Fibroblast of peridontal ligament (primary cell): ENCODE measurements around the gene CTRL.

Experiments
- DNase-seq: peaks from one replicate; pipeline ENCODE4 v3.0.0-alpha.2; 2010; ENCODE audit errors: extremely low read depth

CTRL gene

DNA sequence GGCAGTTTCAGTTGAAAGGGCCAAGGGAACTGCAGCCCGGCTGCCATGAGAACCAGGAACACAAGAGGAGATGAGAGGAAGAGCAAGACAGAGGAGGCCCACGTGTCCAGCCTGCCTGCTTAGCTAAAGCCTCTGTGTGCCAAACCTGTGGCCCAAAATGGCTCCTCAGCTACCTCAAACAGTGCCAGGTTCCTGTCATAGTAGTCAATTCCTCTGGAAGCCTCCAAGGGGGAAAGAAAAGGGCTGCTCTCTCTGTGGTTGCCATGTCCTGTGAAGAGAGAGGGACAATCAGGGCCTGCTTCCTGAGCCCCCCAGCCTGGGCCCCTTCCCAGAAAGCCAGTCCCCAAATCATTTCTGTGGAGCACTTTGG is 31.6 kb upstream of the CTRL start:
- no peak for DNase-seq

DNA sequence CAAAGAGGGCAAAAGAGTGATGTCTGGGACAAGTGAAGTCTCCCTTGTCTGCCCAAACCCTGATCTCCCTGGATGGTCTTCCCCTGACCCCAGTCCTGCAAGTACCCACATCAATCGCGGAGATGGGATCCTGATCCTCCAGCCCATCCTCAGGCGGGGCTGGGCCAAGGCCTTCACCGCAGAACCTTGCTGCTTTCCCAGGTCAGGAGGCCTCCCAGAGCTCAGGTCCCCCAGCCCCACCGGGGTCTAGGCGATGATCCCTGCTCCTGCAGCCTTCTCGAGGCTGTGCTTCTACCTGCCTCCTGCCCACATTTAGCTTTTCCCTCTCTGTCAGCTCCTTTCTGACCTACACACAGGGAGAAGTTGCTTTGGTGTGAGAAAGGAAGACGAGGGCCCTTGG is 30.5 kb upstream of the CTRL start:
- no peak for DNase-seq

DNA sequence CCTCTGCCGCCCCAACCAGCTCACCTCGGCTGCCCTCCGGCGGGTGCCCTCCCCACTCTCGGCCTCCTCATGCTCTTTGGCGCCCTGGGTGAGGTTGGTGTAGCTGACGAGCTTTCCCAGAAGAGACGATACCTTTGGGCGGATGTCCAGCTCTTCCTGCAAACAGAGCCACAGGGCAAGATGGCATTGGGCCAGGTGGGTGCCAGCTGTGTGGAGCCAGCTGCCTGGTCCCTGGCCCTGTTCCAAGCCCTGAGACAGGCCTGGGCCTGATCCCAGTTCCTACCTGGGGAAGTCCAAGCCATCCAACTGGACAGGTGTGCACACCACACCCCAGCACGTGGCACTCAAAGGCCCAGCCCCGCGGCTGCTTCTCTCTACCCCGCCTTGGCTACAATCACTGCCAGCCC is 29.9 kb upstream of the CTRL start:
- DNase-seq, result no peak

DNA sequence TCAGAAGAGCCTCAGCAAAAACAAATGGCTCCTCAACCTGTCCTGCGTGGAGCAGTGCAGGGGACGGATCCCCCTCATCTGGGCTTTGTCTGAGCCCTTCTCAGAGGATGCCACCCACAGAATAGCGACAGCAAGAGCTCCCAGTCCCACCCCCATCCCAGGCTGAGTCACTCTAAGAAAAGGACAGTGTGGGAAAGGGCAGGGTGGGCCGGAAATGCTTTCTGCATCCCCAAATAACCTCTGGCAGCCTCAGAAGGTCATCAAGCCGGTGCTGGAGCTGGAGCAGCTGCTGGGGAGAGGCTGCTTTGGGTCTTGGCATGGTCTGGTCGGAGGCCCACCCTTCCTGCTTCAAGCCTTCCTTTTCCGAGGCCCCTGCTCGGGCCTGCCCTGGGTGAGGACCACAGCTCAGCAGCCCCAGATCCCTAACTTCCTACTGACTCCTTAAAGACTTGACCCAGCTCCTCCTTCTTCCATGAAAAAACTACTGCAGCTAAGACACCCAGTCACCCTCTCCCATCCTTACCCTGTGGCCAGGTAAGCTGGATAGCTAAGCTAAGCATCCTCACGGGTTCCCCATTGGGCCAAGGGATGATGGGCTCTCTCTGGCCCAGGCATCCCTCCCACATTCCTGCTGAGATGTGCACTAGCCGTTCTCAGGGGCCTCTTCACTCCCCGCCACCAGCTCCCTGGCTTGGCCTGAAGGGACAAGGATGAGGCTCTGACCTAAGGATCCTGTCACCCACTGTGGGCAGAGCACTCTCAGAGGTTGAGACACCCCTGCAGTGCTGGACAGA is 28.1 kb upstream of the CTRL start:
- DNase-seq, result peak; percentile 62

DNA sequence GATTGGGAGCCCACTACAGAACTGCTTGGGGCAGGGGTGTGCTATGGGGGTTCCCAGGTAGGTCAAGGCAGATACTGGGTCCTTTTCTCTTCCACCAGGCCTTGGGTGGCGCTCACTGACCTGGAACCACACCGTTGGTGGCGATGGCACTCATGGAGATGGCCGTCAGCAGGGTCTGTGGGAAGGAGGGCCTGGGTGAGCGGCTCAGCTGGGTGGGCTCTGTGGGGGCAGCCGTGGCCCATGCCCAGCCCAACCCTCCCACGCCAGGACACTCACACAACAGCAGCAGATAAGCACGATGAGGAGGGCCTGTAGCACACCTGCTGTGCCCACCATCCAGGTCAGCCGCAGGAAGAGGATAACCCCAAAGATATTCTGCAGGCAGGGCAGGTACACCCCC is 26.0 kb upstream of the CTRL start:
- DNase-seq, result no peak

DNA sequence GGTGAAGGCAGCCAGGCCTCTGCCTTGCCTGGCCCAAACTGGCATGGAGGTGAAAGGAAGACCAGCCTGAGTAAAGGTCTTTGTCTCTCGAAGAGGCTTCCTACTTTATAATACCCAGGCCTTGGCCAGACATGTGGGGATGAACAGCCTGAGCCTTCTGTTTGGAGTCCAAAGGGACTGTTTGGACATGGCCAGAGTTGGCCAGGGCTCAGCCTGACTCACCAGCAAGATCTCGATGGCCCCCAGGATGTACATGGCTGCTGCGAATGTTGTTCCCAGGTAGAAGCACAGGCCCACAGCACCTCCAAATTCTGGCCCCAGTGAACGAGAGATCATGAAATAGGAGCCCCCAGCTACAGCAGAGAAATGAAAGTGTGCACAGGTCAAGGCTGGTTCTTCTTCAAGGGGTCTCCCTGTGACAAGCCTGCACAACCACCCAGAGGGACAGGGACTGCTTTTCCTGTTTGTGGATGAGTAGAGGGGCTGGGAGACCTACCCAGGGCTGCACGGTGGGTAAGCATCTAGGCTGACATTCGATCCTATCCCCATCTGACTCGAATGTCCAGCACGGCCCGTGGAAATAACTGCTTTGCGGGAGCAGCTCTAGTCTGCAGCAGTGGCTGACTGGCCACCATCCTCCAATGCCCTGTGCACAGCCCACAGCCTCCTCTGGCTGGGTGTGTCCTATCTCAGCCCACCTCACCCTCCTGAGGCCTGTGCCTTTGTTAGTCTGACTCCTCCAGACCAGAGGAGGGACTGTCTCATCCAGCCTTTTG is 22.9 kb upstream of the CTRL start:
- DNase-seq, result no peak

DNA sequence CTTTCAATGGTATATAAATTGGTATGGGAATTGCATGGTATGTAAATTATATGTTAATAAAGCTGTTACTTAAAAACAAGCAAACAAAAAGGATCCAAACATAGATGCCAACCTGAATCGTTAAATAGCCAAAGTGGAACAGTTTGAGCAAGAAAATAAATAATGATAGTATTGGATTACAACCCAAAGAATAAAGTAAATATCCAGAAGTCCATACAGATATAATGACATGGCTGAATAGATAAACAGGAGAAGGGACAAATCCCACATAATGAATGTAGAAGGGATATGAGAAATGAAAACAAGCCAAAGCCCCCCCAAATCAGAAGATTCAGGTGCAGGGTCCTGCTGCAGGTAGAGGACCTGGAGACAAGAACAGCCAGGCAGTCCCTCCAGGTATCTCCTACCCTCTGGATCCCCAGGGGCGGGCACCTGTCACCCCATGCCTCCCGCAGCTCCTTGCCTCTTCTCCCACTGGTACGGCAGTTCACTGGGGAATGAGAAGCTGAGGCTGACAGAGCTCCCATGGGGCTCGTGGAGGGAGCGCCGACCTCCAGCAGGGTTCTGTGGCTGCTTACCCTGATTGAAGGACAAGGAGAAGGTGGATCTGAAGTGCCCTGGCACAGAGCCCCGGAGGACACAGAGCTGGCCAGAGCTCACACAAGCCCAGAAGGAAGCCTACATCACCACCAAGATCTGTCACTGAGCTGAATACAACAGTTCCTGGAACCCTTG is 22.1 kb upstream of the CTRL start:
- DNase-seq, result no peak

DNA sequence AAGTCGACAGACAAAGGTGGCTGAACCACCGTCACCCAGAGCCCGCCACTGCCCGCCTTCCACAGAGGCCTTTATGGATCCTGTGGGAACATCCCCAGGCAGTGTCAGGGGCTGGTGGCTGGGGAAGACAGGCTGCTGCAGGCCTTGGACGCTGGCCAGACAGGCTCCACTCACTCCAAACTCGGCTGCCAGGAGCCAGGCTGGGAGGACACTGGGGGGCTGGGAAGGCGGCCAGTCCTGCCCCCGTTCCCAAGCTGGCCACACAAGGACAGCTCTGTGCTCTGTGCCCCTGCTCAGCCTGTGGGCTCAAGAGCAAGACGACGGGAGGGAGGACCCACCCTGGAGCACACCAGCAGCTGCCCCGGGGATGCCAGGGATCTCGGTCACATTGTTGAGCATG is 19.8 kb upstream of the CTRL start:
- no peak for DNase-seq

DNA sequence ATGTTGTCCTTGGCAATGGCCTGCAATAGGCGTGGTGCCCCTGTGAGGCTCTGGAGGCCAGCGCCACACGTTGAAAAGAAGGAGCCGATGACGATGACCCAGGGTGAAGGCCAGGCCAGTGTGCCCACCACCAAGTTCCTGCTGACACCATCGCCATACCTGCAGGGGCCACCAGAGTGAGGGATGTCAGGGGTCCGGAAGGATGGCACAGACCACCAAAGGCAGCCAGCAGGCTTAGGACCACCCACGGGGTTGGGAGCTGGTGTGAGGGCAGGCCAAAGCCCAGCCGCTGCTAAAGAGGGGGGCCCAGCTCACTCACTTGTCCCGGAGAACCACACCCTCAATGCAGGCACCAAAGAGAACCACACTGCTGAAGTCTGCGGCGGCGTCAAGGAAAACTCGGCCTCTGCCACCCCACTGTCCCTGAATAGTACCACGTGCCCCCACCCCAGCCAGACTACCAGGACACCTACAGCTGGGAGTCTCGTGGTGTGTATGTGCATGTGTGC is 18.7 kb upstream of the CTRL start:
- DNase-seq, result no peak

DNA sequence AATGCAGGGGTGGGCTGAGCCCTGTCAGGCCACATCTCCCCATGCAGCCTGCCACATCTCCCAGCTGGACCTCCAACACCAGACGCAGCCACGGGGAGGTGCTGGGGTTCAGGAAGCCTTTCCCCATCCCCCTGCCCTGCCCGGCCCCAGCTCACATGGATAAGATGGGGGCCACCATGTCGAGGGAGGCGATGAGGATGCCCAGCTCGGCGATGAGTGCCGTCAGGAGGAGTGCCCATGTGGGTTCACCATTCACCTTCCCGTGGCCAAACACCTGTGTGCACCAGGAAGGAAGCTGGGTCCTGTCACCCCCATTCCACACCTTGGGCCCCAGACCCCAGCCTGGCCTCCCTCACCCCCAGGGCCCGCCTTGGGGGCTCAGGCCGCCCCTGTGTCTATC is 18.0 kb upstream of the CTRL start:
- no peak for DNase-seq

DNA sequence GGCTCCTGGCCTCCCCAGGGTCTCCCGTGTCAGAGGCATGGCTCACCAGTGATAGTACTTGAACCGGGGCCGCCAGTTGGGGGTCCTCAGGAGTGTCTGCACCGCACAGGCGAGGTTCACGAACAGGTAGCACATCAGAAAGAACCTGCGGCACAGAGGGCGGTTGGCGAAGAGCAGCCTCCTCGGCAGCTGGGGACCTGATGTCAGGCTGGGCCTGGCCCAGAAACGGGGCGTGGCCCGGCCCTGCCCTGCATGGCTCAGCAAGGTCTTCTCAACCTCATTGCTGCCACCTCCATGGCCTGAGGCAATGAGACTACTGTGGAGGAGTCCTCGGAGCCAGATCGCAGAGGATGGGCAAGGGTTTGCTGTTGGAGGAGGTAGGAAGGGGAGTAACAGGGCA is 16.4 kb upstream of the CTRL start:
- no peak for DNase-seq

DNA sequence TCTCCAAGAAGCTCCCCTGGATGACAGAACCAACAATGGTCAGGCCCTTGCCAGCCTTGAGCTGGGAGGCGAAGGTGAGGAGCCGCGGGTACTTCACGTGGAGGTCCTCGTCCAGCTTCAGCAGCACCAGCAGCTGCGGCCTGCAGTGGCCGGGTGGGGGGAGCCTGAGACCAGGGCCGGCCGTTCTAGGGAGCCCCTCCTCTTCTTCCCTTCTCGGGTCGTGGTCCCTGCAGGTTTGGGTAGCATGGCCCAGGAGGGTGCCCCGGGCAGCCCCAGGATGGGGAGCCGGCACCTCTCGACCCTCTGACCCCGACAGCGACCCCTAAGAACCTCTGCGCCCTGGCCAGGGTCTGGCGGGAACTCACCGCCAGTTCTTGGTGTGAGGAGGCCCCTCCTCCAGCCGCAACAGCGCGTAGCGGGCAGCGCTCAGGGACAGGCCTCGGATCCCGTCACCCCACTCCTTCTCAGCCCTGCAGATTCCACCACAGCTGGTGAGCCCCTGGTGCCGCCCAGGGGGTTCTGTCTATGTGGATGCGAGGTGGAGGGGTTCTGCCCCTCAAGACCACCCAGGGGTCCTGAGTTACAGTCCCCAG is 15.4 kb upstream of the CTRL start:
- no peak for DNase-seq

DNA sequence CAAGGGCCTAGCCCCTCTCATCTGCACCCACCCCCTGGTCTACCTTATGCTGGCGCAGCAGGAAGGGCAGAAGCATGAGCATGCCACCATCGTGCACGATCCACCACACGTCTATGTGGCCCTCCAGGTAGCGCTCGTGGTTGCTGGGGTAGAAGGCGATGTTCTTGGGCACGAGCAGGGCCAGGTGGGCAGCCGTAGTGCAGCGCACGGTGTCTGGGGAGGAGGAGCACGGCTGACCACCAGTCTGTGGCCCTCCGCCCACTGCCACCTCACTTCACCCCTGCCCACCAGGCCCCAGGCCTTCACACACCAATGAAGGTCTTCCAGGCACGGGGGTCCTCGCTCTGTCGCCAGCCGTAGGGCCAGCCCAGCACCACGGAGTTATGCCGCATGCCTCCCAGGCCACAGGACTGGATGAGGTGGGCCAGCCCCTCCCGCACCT is 14.5 kb upstream of the CTRL start:
- DNase-seq, result no peak

DNA sequence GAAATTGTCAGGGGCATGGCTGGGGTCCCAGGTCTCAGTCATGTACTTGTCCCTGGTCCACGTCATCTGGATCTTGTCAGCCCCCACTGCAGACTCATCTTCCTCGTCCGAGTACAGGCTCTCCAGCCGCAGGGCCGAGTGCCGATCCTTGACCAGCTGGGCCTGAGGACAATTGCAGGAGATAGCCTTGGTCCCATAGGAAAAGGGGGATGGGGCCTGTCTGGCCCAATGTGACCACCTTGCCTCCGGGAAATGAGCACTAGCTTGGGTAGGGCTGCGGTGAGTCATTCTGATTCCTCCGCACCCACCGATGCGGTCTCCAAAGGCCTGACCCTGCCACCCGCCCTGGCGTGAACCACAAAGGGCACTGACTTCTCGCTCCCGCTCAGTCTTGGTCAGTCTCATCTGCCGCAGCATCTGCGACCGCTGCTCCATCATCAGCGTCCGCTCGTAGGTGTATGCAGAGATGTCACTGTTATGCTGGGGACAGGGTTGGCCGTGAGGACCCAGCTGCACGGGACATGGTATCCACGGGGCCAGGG is 13.8 kb upstream of the CTRL start:
- no peak for DNase-seq

DNA sequence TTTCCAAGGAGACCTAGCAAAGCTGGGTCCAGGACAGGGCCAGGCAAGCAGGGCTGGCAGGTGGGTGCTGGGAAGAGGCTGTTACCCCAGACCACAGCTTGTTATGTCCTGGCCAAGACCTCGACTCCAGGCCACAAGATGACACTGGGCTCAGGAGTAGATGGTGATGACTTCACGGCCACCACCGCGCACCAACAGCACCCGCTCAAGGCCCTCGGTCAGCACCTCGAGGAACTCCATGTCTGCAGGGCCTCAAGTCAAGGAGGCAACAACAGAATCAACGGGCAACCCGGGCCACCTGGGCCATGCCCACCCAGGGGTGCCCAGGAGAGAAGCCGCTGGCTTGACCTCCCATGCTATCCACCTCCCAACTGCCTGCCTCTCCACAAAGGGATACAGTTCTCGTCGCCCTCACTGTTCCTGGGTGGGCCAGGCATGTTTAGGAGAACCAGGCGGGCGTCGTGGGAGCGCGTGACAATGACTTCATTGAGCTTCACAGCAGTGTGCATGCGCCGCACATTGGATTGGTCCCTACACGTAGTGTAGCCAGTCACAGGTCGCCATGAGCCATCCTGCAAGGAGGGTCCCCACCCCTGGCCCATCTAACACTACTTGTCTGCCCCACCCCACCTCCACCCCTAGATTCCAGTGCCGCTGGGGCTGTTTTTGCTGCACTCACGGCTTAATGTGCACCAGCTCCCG is 13.2 kb upstream of the CTRL start:
- DNase-seq, result no peak

DNA sequence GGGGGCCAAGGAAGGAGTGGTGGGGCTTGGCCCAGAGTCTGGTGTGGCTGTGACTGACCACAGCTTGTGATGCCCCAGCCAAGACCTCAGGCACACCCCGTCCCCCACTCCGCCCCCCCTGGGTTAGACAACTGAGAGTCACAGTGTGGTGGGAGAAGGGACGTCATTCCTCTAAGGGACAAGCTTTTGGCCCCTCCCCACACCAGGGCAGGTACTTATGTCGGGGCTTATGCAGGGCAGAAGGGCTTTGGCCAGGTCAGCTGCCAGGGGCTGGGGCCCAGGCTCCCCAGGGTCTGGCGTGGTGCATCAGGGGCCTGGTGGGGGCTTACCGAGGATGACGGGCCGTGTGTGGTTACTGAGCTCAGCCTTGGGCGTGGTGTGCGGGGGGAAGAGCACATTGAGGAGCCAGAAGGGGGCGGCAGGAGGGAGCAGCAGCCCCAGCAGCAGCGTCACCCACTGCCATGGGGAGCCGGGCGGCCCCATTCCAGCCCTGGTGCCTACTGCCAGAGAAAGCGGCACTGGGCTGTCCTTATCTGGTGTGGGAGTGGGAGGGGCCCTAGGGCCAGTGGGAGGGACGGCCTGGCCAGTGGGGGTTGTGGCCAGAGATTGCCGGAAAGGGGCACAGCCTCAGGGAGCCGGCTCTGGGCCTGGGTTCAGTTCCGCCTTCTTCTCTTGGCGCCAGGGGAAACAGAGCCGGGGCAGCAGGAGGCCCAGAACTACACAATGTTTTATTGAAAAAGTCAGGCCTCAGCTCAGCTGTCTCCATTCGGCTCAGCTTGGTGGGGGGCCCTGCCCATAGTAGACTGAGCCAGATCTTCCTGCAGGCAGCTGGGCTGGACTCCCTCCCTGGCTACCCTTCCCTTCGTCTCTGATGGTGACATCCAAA is 12.2 kb upstream of the CTRL start, which contains the start of gene LCAT:
Gene LCAT (minus strand): TSS at position 502 of the 886 bp plus-strand sequence. CDS start 19 bp downstream, at position 483.
- peak; percentile 30 for DNase-seq

DNA sequence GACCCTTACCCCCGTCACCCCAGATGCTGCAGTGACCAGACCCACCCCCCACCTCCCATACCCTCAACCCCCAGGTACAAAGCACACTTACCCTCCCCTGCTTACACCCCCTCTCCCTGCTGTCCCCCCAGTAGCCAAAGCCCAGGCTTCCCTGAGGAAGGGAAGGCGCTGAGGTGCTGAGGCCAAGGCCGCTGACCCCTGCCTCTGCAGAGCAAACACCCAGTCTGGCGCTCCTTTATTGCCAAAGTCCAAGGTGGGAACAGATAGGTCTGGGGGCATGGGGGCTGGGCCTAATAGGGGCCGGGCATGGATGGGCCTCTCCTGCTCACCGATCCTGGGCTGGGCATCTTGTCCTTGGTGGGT is 11.6 kb upstream of the CTRL start:
- no peak for DNase-seq

DNA sequence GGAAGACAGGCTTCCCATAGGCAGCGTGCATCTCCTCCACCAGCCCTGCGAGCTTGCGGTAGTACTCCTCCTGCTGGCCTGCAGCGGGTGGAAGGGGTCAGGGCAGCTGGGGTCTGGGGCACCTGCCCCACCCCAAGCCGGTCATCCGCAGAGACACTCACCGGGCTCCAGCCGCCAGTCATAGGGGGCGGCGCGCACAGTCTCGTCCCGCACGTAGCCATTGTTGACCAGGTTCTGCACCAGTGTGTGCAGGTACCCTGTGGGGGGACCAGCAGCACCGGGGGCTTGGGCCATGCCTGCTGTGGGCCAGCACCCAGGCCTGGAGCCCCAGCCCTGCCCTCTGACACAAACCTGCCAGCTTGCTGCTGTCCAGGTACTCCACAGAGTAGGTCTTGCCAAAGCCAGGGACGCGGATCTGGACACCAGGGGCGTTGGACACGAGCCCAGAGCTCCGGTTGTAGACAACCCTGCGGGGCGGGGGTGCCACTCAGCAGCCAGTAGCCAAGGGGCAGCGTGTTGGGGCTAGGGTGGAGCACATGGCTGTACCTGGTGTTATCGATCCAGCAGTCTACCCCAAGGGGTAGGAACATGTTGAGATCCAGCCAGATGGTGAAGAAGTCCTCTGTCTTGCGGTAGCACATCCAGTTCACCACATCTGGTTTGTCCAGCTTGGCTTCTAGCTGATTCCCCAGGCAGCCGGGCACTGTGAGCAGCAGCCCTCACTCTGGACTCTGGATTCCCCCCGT is 11.0 kb upstream of the CTRL start:
- DNase-seq, result no peak

DNA sequence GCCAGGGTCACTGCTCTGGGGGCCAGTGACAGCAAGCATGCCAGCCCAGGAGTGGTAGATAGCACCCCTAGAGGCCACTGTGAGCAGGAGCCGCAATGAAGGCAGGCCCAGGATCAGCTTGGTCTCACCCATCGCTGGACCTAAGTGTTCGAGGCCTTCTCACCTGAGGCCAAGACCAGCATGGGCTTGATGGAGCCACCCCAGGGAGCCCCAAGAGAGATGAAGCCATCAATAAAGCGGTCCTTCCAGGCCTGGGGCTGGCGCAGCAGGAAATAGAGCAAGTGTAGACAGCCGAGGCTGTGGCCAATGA is 10.5 kb upstream of the CTRL start:
- DNase-seq, result peak; percentile 23
